ENCODE results near the gene GOLGA6L10. TPM values are rescaled to one million over a fixed set of nuclear protein-coding genes. Genes with fewer than 3 reads are reported as not detected.
"Not testable (repeated sequence)": the region's sequence is repeated elsewhere in the genome, so short reads cannot be mapped to it uniquely, and the experiment has no call there.

GOLGA6L10 gene
- total RNA-seq, 2 donors from 2014 or later, result 1.2 to 1.5 TPM

DNA sequence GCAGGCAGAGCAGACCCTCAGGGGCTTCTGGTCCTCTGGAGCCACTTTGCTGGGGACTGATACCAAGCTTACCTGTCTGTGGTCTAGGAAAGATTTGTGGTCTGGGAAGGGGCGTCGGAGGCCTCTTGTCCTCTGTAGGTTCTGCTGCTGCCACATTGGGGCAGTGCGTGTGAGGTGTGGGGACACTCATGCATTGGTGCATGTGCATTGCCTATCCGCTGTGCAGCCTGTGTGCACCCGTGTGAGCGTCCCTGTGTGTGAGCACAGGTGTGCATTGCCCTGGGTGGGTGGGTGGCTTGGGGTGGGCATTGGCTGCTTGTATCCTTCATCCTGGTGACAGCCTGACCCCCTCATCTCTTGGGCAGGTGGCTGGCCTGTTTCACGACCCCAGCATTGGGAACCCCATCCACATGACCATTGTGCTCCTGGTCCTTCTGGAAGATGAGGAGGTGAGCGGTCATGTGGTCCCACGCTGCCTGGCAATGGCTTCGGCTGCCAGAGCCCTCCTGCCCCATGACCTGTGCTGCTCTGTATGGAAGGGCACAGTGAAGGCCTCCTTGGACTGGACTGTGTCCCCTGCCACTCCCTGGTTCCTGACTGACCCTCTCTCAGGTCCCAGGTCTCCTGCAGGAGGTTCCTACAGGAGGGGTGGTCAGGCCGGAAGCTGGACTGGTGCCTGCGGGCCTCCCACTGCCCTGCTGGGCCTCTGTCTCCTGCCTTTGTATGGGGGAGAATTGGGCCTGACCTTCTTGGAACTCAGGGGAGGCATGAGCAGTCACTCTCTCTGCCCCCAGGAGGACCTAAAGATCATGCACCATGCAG lies 45.1 kb downstream of the GOLGA6L10 start:
- H3K9me3 Mint-ChIP-seq, result no peaks in the 10 kb centered on the region
- H3K36me3 Mint-ChIP-seq (ENCODE audit: low read depth), result no peaks in the 10 kb centered on the region
- no peaks in the 10 kb centered on the region for H3K4me1 Mint-ChIP-seq
- ATAC-seq (replicated peaks), result no peak
- H3K27me3 Mint-ChIP-seq, result no peaks in the 10 kb centered on the region
- no peak overlapping the region for H3K4me3 Mint-ChIP-seq
- no peak overlapping the region for H3K27ac Mint-ChIP-seq

DNA sequence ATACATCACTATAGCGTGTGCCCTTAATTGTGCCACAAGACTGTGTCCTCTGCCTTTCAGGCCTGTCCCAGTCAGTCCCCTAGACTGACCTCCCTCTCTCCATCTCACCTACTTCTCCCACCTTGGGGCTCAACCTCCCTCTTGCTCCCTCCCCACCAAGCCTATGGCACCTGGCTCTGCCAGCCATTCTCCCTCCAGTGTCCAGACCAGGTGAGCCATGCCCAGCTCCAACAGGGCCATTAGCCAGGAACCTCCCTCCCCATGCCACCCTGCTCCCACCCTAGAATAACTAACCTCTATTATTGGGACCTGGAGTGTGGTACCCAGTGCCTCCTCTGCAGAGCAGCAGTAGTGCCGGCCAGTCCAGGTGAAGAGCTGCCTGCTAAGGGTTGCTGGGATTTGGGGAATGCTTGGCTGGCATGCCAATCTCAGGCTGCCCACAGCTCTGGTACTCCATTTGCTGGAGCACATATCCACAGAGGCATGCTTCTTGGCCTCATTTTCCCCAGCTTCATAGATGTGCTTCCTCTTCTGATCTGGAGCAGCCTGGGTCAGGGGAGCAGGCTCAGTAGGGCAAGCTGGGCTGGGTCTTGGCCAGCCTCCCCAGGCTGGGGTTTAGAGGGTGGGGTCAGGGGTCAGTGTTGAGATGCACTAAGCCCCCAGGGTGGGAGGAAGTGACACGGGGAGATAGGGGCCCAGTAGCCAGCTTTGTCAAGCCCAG lies 47.8 kb downstream of the GOLGA6L10 start:
- Mint-ChIP-seq H3K4me1 (no peaks in the 10 kb centered on the region), H3K27ac (no peak overlapping the region), H3K36me3 (ENCODE audit: low read depth) (no peaks in the 10 kb centered on the region), H3K4me3 (no peak overlapping the region), H3K27me3 (no peaks in the 10 kb centered on the region), H3K9me3 (no peaks in the 10 kb centered on the region)
- ATAC-seq (replicated peaks), result no peak

DNA sequence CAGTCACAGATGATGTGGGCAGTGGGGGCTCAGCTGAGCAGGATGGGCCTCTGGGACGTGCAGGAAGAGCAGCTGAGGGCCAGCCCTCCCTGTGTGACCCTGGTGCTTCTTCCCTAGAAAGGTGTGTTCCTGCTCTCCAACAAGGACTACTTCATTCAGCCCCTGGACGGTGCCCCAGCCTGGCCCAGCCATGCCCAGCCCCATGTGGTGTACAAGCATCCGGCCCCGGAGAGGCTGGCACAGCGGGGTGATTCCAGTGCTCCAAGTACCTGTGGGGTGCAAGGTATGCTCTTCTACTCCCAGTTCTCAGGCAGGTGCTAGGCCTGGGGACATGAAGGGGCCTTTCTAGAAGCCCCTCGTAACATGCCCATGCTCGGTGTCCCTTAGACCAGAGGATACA lies 48.4 kb downstream of the GOLGA6L10 start:
- Mint-ChIP-seq H3K4me1 (no peaks in the 10 kb centered on the region), H3K27ac (no peak overlapping the region), H3K4me3 (no peak overlapping the region), H3K36me3 (ENCODE audit: low read depth) (no peaks in the 10 kb centered on the region), H3K27me3 (no peaks in the 10 kb centered on the region), H3K9me3 (no peaks in the 10 kb centered on the region)
- ATAC-seq (replicated peaks), result no peak

DNA sequence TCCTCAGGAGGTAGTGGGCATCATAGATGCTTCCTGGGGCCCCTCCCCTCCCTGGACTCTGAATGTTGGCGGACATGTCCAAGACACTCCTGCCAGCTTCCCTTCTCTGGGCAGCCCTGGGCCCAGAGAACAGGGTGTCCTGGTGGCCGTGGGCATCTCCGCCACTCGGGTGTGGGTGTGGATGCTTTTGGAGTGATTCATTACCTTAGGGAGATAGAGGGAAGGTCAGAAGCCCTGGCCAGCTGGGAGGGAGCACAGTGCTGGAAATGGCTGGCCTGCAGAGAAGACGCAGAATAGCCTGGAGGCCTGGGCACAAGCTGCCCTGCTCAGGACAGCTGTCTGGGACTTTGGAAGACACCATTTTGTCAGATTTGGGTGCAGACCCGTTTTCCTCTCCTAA lies 48.9 kb downstream of the GOLGA6L10 start:
- ATAC-seq (replicated peaks); H3K36me3 Mint-ChIP-seq (ENCODE audit: low read depth); H3K4me3 Mint-ChIP-seq; H3K27me3 Mint-ChIP-seq; H3K27ac Mint-ChIP-seq; H3K9me3 Mint-ChIP-seq; H3K4me1 Mint-ChIP-seq: not testable (repeated sequence)

DNA sequence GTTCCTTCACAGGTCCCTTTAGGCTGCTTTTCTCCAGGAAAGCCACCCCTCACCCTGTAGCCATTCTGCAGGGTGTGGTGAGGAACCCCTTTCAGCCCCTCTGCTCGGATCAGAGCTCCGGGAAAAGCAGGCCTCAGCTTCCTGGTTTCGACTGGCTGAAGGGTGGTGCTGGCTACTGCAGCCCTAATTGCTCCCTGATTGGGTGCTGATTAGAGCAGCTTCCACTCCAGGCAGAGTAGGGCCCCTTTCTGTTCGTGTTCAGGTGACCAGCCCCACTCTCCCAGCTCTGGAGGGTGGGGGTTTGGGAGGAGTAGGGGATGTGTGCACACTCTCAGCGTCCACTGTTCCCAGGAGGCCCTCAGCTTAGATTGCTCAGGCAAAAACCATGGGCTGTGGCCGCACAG lies 49.8 kb downstream of the GOLGA6L10 start:
- not testable (repeated sequence) for ATAC-seq (replicated peaks); H3K36me3 Mint-ChIP-seq (ENCODE audit: low read depth); H3K27ac Mint-ChIP-seq; H3K4me1 Mint-ChIP-seq; H3K27me3 Mint-ChIP-seq; H3K4me3 Mint-ChIP-seq; H3K9me3 Mint-ChIP-seq

DNA sequence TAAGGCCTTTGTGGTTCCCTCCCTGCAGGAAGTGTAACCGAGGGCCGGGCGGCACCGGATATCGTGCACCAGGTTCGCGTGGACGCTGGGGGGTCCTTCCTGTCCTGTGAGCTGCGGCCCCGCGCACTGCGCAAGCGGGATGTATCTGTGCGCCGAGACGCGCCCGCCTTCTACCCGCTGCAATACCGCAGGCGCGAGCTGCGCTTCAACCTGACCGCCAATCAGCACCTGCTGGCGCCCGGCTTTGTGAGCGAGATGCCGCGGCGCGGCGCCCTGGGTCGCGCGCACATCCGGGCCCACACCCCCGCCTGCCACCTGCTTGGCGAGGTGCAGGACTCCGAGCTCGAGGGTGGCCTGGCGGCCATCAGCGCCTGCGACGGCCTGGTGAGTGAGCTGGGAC lies 50.8 kb downstream of the GOLGA6L10 start:
- H3K36me3 Mint-ChIP-seq (ENCODE audit: low read depth), result no peaks in the 10 kb centered on the region
- H3K4me3 Mint-ChIP-seq, result peak overlapping the region; percentile 2
- H3K9me3 Mint-ChIP-seq, result no peaks in the 10 kb centered on the region
- H3K27me3 Mint-ChIP-seq, result no peaks in the 10 kb centered on the region
- ATAC-seq (replicated peaks), result peak; percentile 82
- H3K4me1 Mint-ChIP-seq, result no peaks in the 10 kb centered on the region
- no peak overlapping the region for H3K27ac Mint-ChIP-seq

DNA sequence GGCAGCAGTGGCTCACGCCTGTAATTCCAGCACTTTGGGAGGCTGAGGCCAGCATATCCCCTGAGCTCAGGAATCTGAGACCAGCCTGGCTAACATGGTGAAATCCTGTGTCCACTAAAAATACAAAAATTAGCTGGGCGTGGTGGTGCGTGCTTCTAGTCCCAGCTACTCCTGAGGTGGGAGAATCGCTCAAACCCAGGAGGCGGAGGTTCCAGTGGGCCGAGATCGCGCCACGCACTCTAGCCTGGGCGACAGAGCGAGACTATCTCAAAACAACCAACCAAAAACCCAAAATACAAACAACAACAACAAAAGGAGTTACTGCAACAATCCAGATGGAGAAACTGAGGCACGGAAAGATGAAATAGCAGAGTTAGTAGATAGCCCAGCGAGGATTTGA lies 51.2 kb downstream of the GOLGA6L10 start:
- Mint-ChIP-seq H3K4me3 (peak overlapping the region; percentile 2), H3K27ac (no peak overlapping the region)
- ATAC-seq (replicated peaks), result no peak

DNA sequence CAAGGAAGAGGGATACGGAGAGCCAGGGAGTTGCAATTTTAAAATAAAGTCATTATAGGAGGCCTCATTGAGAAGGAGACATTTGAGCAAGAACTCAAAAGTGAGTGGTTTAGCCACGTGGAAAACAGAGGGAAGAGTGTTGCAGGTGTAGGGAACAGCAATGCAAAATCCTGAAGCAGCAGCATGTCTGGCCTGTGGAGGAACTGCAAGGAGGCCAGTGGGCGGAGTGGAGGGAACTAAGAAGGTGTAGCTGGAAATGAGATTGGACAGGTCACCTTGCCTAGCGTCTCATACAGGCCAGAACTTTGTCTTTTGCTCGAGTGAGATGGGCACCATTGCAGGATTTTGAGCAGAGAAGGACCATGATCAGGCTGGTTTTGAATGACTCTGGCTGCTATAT lies 51.7 kb downstream of the GOLGA6L10 start:
- H3K36me3 Mint-ChIP-seq (ENCODE audit: low read depth), result no peaks in the 10 kb centered on the region
- peak overlapping the region; percentile 2 for H3K4me3 Mint-ChIP-seq
- ATAC-seq (replicated peaks), result no peak
- H3K27me3 Mint-ChIP-seq, result no peaks in the 10 kb centered on the region
- no peaks in the 10 kb centered on the region for H3K9me3 Mint-ChIP-seq
- H3K4me1 Mint-ChIP-seq, result no peaks in the 10 kb centered on the region
- no peak overlapping the region for H3K27ac Mint-ChIP-seq

More for the DNA sequence above, 51.2 kb downstream of the GOLGA6L10 start:
- no peaks in the 10 kb centered on the region for H3K4me1 Mint-ChIP-seq
- H3K27me3 Mint-ChIP-seq, result no peaks in the 10 kb centered on the region
- H3K36me3 Mint-ChIP-seq (ENCODE audit: low read depth), result no peaks in the 10 kb centered on the region
- no peaks in the 10 kb centered on the region for H3K9me3 Mint-ChIP-seq

DNA sequence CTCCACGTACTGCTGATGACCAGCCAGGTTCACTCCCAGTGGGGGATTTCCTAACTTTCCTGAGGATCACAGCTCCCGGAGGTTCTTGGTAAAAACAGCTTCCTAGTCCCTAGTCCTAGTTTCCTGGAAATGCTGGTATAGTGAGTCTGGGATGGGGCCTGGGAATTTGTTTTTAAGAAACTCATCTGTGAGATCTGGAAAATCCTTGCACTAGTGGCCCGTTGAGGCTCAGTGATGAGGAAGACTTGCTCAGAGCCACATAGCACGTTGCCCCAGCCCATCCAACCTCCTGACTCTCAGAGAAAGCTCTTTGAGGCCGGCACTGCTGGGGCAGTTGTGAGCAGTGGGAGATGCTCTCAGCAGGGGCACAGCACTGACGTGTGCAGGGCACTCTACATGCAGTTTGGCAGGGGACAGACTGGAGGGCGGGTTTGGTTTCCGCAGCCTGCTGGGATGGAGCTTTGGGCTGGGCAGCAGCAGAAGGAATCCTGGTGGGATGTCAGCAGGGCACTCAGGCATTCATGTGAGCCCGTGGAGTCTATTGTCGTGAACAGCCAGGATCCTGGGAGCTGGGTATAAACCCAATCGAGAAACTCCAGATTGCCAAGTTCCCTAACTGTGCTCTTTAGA lies 55.1 kb downstream of the GOLGA6L10 start:
- H3K9me3 Mint-ChIP-seq, result no peaks in the 10 kb centered on the region
- no peak overlapping the region for H3K27ac Mint-ChIP-seq
- ATAC-seq (replicated peaks), result no peak
- no peaks in the 10 kb centered on the region for H3K36me3 Mint-ChIP-seq (ENCODE audit: low read depth)
- no peak overlapping the region for H3K4me3 Mint-ChIP-seq
- no peaks in the 10 kb centered on the region for H3K27me3 Mint-ChIP-seq
- peaks cover 5% of the 10 kb centered on the region for H3K4me1 Mint-ChIP-seq

DNA sequence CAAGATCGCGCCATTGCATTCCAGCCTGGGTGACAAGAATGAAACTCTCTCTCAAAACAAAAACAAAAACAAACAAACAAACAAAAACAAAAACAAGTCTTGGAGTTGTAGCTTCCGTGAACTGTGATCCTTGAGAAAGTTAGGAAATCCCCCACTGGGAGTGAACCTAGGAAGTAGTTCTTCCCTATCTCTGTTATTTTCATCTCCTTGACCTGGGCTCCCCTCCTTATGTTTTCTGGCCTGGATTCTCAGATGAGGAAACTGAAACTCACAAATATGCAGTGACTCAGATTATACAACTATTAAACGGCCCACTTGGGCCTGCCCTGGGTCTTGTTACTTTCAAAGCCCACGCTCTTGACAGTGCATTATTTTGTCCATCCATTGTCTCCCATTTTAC lies 57.0 kb downstream of the GOLGA6L10 start:
- H3K27me3 Mint-ChIP-seq, result no peaks in the 10 kb centered on the region
- no peaks in the 10 kb centered on the region for H3K9me3 Mint-ChIP-seq
- H3K4me1 Mint-ChIP-seq, result peaks cover 9% of the 10 kb centered on the region
- ATAC-seq (replicated peaks), result no peak
- no peaks in the 10 kb centered on the region for H3K36me3 Mint-ChIP-seq (ENCODE audit: low read depth)
- H3K4me3 Mint-ChIP-seq, result no peak overlapping the region
- no peak overlapping the region for H3K27ac Mint-ChIP-seq

Other genes with a start within 250 kb of the GOLGA6L10 start
- 10 to 100 TPM; 24.3 to 32.5 TPM for gene EFL1, start 86.7 kb downstream of the GOLGA6L10 start, total RNA-seq
- gene SAXO2, start 86.7 kb downstream of the GOLGA6L10 start, total RNA-seq, result not detected
- gene GOLGA6L9, start 80.3 kb upstream of the GOLGA6L10 start, total RNA-seq, result 1 to 10 TPM; 1.7 to 2.7 TPM
- gene RPS17, start 191.0 kb upstream of the GOLGA6L10 start, total RNA-seq, result 1,000 to 10,000 TPM; 2,918 to 3,433 TPM